Neural cell (in vitro differentiated cells): ENCODE data around the gene CENPX. TPM values are rescaled to one million over a fixed set of nuclear protein-coding genes. Genes with fewer than 3 reads are reported as not detected.

ENCODE experiments used
- H2AFZ ChIP-seq: fragments of 200-600, 300-800 bp; sonication (generic), shearing (Covaris generic); 2 replicates; pipeline ENCODE4 v1.6.0; 2014; ENCODE audit warnings: low read depth, mild to moderate bottlenecking, antibody characterized with exemption, low read length, moderate library complexity
- H3F3A ChIP-seq: fragments of 200-600 bp; shearing (Covaris generic); 2 replicates; pipeline ENCODE4 v1.6.1; 2016; ENCODE audit warnings: mild to moderate bottlenecking, moderate library complexity, mixed read lengths, antibody characterized with exemption, low read length; ENCODE audit not compliant: insufficient read depth, poor library complexity, severe bottlenecking
- H3K27ac ChIP-seq: fragments of 200-600, 300-800 bp; sonication (generic), shearing (Covaris generic); 2 replicates; pipeline ENCODE4 v1.5.1; 2014; ENCODE audit warnings: mild to moderate bottlenecking, low read length, moderate library complexity
- H3K27me3 ChIP-seq: fragments of 300-800, 200-600 bp; sonication (generic), shearing (Covaris generic); 2 replicates; pipeline ENCODE4 v1.6.0; 2014; ENCODE audit warnings: mild to moderate bottlenecking, low read depth, low read length, moderate library complexity; ENCODE audit not compliant: insufficient read depth
- H3K36me3 ChIP-seq: fragments of 300-800, 200-600 bp; sonication (generic), shearing (Covaris generic); 2 replicates; pipeline ENCODE4 v1.5.1; 2014; ENCODE audit warnings: mild to moderate bottlenecking, antibody characterized with exemption, low read length, moderate library complexity; ENCODE audit not compliant: insufficient read depth
- H3K4me2 ChIP-seq: fragments of 300-800, 200-600 bp; sonication (generic), shearing (Covaris generic); 2 replicates; pipeline ENCODE4 v1.6.0; 2014; ENCODE audit warnings: mild to moderate bottlenecking, low read length
- H3K4me3 ChIP-seq: fragments of 300-800, 200-600 bp; sonication (generic), shearing (Covaris generic); 2 replicates; pipeline ENCODE4 v1.5.1; 2014; ENCODE audit warnings: mild to moderate bottlenecking, low read length, moderate library complexity
- H3K79me2 ChIP-seq: fragments of 200-600 bp; shearing (Covaris generic); replicated peaks from 2 replicates; pipeline ENCODE4 v1.6.0; 2014; ENCODE audit warnings: mild to moderate bottlenecking, low read length, moderate library complexity; ENCODE audit not compliant: insufficient read depth
- H3K9ac ChIP-seq: fragments of 300-800, 200-600 bp; sonication (generic), shearing (Covaris generic); 2 replicates; pipeline ENCODE4 v1.6.1; 2016; ENCODE audit warnings: mild to moderate bottlenecking, low read length, mixed read lengths
- H3K9me2 ChIP-seq: fragments of 200-600 bp; shearing (Covaris generic); 2 replicates; pipeline ENCODE4 v1.6.1; 2016; ENCODE audit warnings: mild to moderate bottlenecking, low read length, mixed read lengths; ENCODE audit not compliant: insufficient read depth
- H3K9me3 ChIP-seq: fragments of 200-600, 300-800 bp; sonication (generic), shearing (Covaris generic); 2 replicates; pipeline ENCODE4 v1.6.1; 2016; ENCODE audit warnings: mild to moderate bottlenecking, mixed run types, low read length, moderate library complexity, mixed read lengths
- H4K20me1 ChIP-seq: fragments of 200-600 bp; shearing (Covaris generic); 2 replicates; pipeline ENCODE4 v1.6.1; 2016; ENCODE audit warnings: mild to moderate bottlenecking, mixed run types; ENCODE audit not compliant: insufficient read depth
- CTCF ChIP-seq: fragments of 450-650 bp; IDR thresholded peaks from 2 replicates; pipeline ENCODE4 v1.5.1; 2014; ENCODE audit warnings: antibody characterized with exemption, mild to moderate bottlenecking, moderate library complexity; ENCODE audit not compliant: poor library complexity, severe bottlenecking
- EP300 ChIP-seq: fragments of 450-650 bp; conservative IDR thresholded peaks from 2 replicates; pipeline ENCODE4 v1.6.1; 2014; ENCODE audit warnings: antibody characterized with exemption, mild to moderate bottlenecking, moderate library complexity; ENCODE audit not compliant: poor library complexity, severe bottlenecking
- EZH2 ChIP-seq: fragments of 200-600, 300-800 bp; shearing (Covaris generic), sonication (generic); IDR thresholded peaks from 2 replicates; pipeline ENCODE4 v1.6.1; 2014; ENCODE audit warnings: antibody characterized with exemption, low read length, borderline replicate concordance, mild to moderate bottlenecking; ENCODE audit not compliant: insufficient read depth, poor library complexity, severe bottlenecking
- MXI1 ChIP-seq: fragments of 450-650 bp; conservative IDR thresholded peaks from 2 replicates; pipeline ENCODE4 v1.6.1; 2014; ENCODE audit warnings: antibody characterized with exemption, mild to moderate bottlenecking; ENCODE audit not compliant: poor library complexity, severe bottlenecking
- POLR2AphosphoS5 ChIP-seq: IDR thresholded peaks from 2 replicates; pipeline ENCODE4 v1.6.1; 2012
- RAD21 ChIP-seq: fragments of 450-650 bp; conservative IDR thresholded peaks from 2 replicates; pipeline ENCODE4 v1.6.1; 2014; ENCODE audit warnings: antibody characterized with exemption, mild to moderate bottlenecking, moderate library complexity
- REST ChIP-seq: IDR thresholded peaks from 2 replicates; pipeline ENCODE4 v1.6.1; 2012; ENCODE audit warnings: borderline replicate concordance
- SMC3 ChIP-seq: fragments of 450-650 bp; conservative IDR thresholded peaks from 2 replicates; pipeline ENCODE4 v1.6.1; 2014; ENCODE audit warnings: antibody characterized with exemption, mild to moderate bottlenecking, moderate library complexity; ENCODE audit not compliant: poor library complexity
- TAF1 ChIP-seq: IDR thresholded peaks from 2 replicates; pipeline ENCODE4 v1.6.1; 2012; ENCODE audit warnings: low read depth
- polyA plus RNA-seq: library from polyadenylated mRNA; depleted of rRNA; stranded (reverse); fragments of >200 nt; gene quantifications from 2 replicates; pipeline ENCODE4 v1.2.3, GENCODE V29; 2014

Gene CENPX
- polyA plus RNA-seq, 1 donor from 2014 or later: 205 TPM

GRCh38 chr17:81993729-81994592 is 28.7 kb downstream of the CENPX start:
- Histone ChIP-seq H3K36me3 (no peaks in the 10 kb centered on the region), H3K4me2 (no peak overlapping the region), H3K27ac (no peak overlapping the region), H2AFZ (no peak overlapping the region), H3K9me3 (no peaks in the 10 kb centered on the region), H4K20me1 (no peaks in the 10 kb centered on the region), H3K9ac (no peak overlapping the region), H3K4me3 (no peak overlapping the region), H3K27me3 (no peaks in the 10 kb centered on the region), H3K79me2 (no peaks in the 10 kb centered on the region), H3K9me2 (no peaks in the 10 kb centered on the region), H3F3A (no peaks in the 10 kb centered on the region)
- no peak for TF ChIP-seq CTCF

- Histone ChIP-seq H3K9me2 (no peaks in the 10 kb centered on the region), H3K27me3 (no peaks in the 10 kb centered on the region), H3F3A (no peaks in the 10 kb centered on the region), H3K79me2 (no peaks in the 10 kb centered on the region), H3K27ac (no peak overlapping the region), H4K20me1 (no peaks in the 10 kb centered on the region), H3K4me2 (no peak overlapping the region), H3K9ac (no peak overlapping the region), H3K9me3 (no peaks in the 10 kb centered on the region), H3K36me3 (no peaks in the 10 kb centered on the region), H2AFZ (no peak overlapping the region), H3K4me3 (no peak overlapping the region)
- TF ChIP-seq SMC3 (no peak), MXI1 (no peak), POLR2AphosphoS5 (no peak), EP300 (no peak), REST (no peak), EZH2 (no peak), RAD21 (no peak), TAF1 (no peak), CTCF (no peak)
Measured at GRCh38 chr17:81992306-81993102, 30.2 kb downstream of the CENPX start.
